Stimulated activated CD4-positive, alpha-beta T cell treated with anti-CD3 and anti-CD28 coated beads, Interleukin-12 subunit alpha, Interleukin-12 subunit beta, amount 100 ng/mL, for 48 hours (primary cell): ENCODE data around the gene TAF1D.

Experiments used
- DNase-seq, 3 donors: peaks; one replicate each; pipeline ENCODE4 v3.0.0-alpha.2; 2020; ENCODE audit warnings: low read depth in 2 of 3, low spot score in 1 of 3

Gene TAF1D

GRCh38 chr11:93727985-93728791, 13.1 kb downstream of the TAF1D start:
- no peak for DNase-seq

DNA sequence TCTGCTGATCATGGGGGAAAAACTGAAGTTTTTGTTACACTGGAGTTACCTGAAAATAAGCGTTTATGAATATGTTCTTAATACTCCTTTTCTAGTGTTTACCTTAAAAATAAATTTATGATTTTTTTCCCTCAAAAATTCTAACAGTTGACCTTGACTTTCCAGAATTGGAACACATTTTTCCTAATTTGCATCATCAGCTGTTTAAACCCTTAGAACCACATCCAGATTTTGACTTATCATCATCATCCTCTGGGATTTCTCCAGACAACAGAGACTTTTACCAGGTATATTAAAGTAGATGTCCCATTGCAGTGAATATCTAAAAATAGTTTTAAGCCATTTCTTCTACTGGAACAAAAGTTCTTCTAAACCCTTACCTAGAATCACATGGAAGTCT, 17.2 kb downstream of the TAF1D start:
- DNase-seq = no peak

GRCh38 chr11:93720522-93720921, 20.8 kb downstream of the TAF1D start:
- no peak for DNase-seq

- no peak for DNase-seq
Measured at GRCh38 chr11:93719310-93719709, 22.0 kb downstream of the TAF1D start.

GRCh38 chr11:93718057-93718563, 23.2 kb downstream of the TAF1D start:
- no peak for DNase-seq

DNA sequence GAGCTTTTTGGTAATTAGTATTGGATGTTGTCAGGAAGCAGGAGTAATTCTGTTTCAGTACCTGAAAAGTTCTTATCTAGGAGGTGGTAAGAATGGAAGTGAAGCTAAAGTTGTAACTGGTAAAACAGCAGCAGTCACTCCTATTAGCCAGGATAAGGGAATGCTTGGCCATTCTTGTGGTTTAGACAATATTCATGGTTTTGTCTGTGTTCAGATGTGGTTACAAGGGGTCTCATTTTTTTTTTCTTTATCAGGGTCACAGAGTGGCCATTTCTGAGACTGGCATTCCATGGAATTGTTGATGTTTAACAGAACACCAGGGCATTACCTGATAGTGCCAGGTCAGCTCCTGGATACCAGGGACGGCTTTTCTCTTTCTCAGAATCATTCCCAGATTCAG, 23.8 kb downstream of the TAF1D start:
- no peak for DNase-seq

- DNase-seq = no peak
Measured at GRCh38 chr11:93715797-93716396, 25.4 kb downstream of the TAF1D start.

- no peak for DNase-seq
Measured at GRCh38 chr11:93712678-93713077, 28.6 kb downstream of the TAF1D start.

GRCh38 chr11:93710239-93710638, 31.1 kb downstream of the TAF1D start:
- DNase-seq = no peak

DNA sequence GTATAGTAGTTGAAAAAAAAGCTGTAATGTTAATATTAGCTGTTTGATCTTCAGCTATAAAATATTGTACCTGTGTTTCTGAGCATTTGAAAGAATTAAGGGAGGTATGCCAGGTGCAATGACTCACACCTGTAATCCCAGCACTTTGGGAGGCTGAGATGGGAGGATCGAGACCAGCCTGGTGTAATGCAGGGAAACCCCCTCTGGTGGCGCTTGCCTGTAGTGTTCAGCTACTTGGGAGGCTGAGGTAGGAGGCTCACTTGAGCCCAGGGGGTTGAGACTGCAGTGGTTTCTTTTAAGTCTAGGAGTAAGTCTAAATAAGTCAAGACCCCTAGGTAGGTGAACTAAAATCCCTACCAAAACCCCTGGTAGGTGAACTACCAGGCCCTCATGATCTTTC, 37.1 kb downstream of the TAF1D start:
- no peak for DNase-seq

- DNase-seq = no peak
Measured at GRCh38 chr11:93700830-93701229, 40.5 kb downstream of the TAF1D start.

- no peak for DNase-seq
Measured at GRCh38 chr11:93697611-93698010, 43.7 kb downstream of the TAF1D start.

DNA sequence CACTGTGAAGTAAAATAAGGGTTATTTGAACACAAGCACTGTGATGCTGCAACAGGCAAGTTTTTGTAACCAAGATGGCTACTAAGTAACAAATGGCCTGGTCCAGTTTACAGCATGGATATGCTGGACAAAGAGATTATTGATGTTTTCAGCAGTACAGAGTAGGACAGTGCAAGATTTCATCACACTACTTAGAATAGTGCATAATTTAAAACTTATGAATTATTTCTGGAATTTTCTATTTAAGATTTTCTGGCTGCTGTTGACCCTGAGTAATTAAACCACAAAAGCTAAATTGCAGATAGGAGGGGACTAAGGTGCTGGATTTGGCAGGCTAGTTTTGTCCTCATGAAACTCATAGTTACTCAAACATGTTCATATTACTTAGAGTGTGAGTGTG, 46.7 kb downstream of the TAF1D start:
- no peak for DNase-seq

DNA sequence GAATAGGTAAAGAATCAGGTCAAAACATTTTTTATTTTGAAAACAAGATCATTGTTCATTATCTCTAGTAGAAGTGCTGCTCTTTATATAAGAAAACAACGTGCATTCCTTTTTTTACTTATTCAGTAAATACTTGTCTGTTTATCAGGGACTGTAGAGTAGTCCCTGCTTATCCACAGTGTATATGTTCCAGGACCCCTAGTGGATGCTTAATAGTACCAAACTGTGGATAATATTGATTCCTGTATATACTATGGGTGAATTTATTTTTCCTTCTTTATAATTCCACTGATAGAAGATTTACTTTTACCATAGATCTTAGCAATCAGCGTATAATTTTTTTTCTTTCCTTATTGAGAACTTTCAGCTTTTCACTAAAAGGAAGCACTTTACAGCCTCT, 47.2 kb downstream of the TAF1D start:
- no peak for DNase-seq

DNA sequence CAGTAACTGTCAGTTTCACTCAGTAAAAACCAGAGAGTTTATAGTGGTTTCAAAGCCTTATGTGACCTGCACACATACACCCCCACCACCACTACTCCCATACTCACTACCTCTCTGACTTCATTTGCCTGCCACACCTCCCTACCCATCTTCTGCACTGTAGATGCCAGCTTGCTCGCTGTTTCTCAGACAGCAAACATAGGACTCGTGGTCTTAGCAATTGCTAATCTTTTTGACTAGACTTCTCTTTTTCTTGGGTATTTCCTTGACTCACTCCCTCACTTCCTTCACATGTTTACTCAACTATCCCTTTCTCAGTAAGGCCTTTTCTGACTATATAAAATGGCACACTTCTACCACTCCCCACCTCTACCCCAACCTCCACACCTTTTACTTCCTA, 52.1 kb downstream of the TAF1D start:
- peak; percentile 1 to 32 (median 8) for DNase-seq

DNA sequence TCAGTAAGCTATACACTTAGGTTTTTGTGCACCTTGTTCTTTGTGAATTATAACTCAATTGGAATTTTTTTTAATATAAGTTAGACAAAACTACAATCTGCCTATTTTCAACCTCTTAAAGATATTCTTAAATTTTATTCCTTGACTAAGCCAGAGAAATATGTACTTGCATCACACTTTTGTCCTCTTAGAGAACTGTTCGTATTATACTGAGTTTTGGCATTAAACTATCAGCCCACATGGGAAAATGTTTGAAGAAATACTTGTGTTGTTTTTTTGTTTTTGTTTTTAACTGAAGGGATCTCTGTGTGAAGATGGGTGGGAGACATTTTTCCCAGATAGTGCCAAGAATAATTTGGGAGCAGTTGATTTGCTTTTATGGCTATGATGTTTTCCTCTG, 54.5 kb downstream of the TAF1D start:
- DNase-seq = no peak

GRCh38 chr11:93686226-93686625, 55.1 kb downstream of the TAF1D start:
- DNase-seq = no peak
